ENCODE data around the gene NPDC1.
"Not testable (repeated sequence)": the region's sequence is repeated elsewhere in the genome, so short reads cannot be mapped to it uniquely, and the experiment has no call there.

NPDC1 gene

DNA sequence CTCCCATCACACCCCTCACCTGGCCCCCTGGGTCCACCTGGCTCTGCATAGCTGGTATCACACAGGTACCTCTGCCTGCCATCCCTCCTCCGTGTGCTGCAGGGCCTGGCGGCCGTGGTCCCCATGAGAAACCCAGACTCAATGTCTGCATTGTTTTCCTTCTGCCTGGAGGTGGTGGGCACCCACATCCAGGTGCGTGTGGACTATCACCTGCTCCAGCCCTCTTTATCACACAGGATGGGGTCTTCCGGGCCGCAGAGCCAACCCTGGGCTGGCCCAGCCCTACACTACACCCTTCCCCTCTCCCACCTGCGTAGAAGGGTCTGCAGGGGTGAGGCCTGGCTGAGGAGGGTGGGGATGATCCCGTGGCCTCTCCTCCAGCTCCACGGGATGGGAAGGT is 7.1 kb downstream of the NPDC1 start:
- DNase-seq, result no peak

DNA sequence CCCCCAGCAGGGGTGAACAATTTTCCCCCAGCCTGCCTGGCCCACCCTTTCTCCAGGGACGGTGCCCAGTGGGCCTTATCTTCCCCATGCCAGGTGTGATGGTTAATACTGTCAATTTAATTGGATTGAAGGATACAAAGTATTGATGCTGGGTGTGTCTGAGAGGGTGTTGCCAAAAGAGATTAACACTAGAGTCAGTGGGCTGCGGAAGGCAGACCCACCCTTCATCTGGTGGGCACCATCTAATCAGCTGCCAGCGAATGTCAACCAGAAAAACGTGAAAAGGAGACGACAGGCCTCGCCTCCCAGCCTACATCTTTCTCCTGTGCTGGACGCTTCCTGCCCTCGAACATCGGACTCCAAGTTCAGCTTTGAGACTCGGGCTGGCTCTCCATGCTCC is 8.5 kb downstream of the NPDC1 start:
- DNase-seq, result no peak

- no peak for DNase-seq
Observed at GRCh38 chr9:137037035-137037434, 8.9 kb downstream of the NPDC1 start.

GRCh38 chr9:137035937-137036336 is 10.0 kb downstream of the NPDC1 start:
- DNase-seq, result no peak

GRCh38 chr9:137035507-137035834 is 10.5 kb downstream of the NPDC1 start:
- DNase-seq, result no peak

- peak; percentile 87 for DNase-seq
Observed at GRCh38 chr9:137034709-137035506, 11.1 kb downstream of the NPDC1 start.

DNA sequence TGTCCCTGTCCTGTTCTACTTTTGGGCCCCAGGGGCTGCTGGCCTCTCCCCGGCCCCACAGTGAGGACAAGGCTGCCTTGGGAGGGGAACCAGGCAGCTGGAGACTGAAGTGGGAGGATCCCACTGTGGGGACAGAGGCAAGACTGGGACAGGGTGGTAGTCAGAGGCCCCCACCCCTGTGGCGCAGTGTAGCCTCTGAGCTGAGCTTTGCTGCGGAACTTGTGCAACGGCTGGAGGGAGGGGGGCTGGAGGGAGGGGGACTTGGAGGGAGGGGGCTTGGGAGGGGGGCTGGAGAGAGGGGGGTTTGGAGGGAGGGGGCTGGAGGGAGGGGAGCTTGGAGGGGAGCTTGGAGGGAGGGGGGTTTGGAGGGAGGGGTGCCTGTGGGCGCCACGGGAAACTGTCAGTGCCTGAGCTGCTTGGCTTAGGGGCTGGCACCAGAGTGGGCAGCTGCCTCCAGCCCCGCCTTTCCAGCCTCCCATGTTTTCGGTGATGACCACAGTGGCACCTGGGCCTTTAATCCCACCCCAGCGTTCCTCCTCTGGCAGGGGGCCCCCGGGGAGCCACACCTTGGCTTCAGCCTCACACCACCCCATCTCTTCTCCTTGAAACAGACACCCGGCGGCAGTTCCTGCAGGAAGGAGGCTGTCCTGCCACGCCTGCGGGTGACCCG is 11.8 kb downstream of the NPDC1 start:
- no peak for DNase-seq

DNA sequence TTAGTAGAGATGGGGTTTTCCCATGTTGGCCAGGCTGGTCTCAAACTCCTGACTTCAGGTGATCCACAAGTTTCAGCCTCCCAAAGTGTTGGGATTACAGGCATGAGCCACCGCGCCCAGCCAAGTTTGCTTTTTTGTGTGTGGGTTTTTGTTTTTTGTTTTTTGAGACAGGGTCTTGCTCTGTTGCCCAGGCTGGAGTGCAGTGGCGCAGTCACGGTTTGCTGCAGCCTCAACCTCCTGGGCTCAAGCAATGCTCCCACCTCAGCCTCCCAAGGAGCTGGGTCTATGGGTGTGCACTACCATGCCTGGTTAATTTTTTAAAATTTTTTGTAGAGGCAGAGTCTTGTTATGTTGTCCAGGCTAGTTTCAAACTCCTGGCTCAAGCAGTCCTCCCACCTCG is 12.5 kb downstream of the NPDC1 start:
- not testable (repeated sequence) for DNase-seq

DNA sequence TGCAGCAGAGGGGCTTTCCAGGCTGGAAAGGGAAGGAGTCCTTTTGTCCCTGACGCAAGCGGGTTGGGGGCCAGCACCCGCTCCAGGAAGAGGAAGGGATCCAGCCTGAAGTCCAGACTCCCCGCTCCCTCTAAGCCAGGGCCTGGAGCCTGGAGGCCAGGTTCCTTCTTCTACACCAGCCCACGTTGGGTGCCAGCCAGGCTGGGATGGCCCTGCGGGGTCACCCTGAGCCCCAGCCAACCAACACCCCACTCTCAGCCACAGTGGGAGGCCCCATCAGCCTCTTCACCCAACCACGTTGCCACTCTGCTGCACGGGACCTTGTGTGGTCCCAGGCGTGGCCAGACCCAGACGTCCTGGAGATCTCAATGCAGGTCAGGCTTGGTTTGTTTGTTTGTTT is 13.1 kb downstream of the NPDC1 start:
- DNase-seq, result no peak

GRCh38 chr9:137031904-137032640 is 13.9 kb downstream of the NPDC1 start, which contains the start of gene FUT7:
TSS of gene FUT7 (minus strand) at chr9:137032088. CDS start at chr9:137031991, 97 bp downstream.
- DNase-seq, result no peak

DNA sequence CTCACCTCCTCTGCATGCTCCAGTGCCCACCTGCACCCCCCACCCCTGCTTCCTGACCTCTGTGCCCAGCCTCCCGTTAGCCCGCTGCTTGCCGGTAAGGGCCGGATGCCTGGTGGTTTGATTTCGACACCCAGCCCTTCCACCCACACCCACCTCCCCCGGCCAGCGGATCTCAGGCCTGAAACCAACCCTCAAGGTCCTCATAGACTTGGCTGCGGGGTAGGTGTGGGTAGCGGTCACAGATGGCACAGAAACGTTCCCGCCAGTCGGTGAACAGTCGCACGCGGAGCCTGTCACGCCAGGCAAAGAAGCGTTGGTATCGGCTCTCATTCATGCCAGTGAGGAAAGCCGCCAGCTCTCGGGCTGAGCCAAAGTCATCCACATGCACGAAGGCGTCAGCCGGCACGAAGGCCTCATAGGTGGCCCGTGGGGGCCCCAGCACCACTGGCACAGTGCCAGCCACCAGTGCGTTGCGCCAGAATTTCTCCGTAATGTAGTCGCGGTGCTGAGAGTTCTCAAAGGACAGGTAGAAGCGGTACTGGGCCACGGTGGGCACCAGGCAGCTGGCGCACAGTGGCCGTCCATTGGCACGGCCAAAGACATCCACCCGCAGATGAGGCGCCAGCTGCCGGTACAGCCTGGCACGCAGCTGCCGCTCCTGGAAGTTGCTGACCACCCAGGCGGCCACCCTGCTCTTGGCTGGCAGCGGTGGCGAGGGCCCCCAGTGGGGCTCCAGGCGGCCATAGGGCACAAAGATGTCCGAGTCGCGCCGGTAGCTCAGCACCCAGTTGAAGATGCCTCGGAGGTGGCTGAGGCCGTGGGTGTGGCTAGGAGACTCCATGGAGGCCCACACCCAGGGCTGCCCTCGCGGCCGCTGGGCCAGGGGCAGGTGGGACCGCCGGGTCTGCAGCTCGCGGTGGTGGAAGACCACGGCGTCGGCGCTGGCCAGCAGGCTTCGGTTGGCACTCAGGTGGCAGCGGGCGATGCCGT is 15.1 kb downstream of the NPDC1 start:
- DNase-seq, result no peak

GRCh38 chr9:137030006-137030405 is 16.0 kb downstream of the NPDC1 start:
- no peak for DNase-seq

- DNase-seq, result peak; percentile 38
Observed at GRCh38 chr9:137029058-137029936, 16.7 kb downstream of the NPDC1 start.

DNA sequence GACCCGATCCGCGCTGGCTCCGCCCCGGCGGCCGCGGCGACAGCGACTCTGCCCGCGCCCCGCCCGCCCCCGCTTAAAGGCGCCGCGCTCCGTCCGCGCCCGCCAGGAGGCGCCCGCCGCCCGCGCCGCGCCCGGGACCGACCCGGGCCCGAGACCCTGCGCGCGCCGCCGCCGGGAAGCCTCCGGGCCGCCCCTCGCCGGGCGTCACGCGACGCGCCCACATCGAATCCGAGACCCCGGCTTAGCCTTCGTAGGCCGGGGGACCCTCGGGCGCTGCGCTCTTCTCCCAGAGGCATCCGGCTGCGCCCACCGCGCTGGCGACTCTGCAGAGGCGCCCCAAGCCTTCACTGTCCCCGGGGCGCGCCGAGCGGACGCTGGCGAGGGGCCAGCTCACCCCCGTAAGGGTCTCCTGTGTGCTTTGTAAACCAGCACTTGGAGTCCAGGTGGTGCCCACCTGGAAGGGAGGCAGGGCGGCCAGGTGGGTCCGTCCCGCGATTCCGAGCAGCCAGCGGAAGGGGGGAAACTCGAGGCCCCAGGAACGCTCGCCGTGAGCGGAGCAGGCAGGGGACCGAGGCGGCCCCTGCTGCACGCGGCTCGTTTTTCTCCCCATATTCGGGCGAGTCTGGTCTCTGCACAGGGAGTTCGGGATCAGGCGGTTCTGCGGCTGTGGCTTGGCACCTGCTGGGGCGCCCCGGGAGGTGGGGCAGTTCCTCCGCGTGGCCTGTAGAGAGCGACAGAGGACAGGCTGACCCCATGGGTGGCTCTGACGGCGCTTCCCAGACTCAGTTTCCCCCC is 17.5 kb downstream of the NPDC1 start:
- DNase-seq, result peak; percentile 69

GRCh38 chr9:137027369-137028262 is 18.4 kb downstream of the NPDC1 start, which contains the start of gene ABCA2:
TSS of gene ABCA2 (minus strand) at chr9:137028237. CDS start at chr9:137028140, 97 bp downstream.
- no peak for DNase-seq

DNA sequence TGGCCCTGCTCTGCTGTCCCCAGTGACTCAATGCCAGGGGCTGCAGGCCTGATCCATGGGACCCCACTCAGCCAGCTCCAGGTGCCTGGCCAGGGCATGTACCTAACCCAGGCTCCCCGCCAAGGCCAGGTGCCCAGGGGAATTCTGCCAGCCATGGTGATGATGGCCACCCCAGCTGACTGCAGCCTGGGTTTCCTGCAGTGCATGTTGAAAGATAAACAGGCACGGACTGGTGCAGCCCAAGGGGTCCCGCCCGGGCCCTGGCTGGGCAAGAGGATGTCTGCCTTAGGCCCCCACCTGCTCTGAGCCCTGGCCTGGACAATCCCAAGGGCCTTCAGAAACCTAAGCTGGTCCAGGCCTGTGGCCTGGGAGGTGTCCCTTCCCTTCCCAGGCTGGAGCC is 19.1 kb downstream of the NPDC1 start:
- no peak for DNase-seq

- DNase-seq, result no peak
Observed at GRCh38 chr9:137026384-137026783, 19.6 kb downstream of the NPDC1 start.

DNA sequence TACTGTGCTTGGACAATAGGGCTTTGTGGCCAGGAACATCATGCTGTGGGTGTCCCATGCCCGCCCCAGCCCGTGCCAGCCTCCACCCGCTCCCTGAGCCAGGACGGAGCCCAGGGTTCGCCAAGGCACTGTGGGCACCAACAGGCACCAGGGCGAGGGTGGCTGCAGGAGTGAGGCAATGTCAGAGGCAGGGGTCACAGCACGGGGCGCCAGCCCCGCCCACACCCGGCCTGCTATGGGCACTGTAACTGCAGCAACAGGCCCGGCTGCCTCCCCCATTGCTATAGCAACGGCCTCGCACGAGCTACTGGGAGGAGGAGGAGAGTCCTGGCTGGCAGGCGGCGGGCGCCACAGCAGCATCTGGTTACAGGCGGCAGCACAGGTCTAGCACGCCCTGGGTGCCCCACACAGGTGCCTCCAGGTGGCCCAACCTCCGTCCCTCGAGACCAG is 20.4 kb downstream of the NPDC1 start:
- DNase-seq, result peak; percentile 80

GRCh38 chr9:137023583-137023991 is 22.4 kb downstream of the NPDC1 start:
- no peak for DNase-seq

Data from NCI-H774 (cell line).